Brain pericyte (primary cell): ENCODE measurements around the gene KCNQ4.

Source experiments
- DNase-seq: peaks from one replicate; pipeline ENCODE4 v3.0.0-alpha.2; 2012; ENCODE audit warnings: low read depth, low spot score

KCNQ4 gene

DNA sequence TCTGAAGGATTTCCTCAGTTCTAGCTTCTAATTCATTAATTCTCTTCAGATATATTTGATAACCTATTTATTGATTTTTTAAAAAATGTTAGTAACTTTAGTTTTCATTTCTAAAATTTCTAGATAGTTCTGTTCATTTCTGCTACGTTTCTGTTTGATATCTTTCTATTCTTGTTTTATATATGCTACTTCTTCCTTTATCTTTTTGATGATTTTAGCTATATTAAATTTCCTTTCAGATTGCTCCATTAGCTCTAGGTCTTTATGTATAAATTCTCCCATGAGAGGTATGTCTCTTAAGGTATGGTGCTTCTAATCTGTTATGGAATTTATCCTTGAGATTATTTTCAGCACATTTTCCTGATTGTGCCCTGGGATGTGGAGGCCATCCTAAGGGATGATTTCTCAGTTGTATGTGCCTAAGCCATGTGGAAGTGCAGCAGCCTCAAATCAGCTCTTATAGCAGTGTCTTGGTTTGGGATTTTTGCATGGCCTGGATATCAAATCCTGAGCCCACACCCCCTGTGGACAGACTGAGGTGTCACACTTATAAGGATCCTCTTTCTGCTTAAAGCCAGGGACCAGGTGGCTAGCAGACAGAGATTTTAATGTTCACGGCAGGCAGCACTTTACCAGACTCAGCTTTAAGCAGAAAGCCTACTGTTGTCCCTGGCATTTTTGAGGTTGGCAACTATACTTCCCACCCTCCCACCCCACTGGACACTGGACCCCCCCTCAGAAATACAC is 6.2 kb upstream of the KCNQ4 start:
- DNase-seq: no peak

DNA sequence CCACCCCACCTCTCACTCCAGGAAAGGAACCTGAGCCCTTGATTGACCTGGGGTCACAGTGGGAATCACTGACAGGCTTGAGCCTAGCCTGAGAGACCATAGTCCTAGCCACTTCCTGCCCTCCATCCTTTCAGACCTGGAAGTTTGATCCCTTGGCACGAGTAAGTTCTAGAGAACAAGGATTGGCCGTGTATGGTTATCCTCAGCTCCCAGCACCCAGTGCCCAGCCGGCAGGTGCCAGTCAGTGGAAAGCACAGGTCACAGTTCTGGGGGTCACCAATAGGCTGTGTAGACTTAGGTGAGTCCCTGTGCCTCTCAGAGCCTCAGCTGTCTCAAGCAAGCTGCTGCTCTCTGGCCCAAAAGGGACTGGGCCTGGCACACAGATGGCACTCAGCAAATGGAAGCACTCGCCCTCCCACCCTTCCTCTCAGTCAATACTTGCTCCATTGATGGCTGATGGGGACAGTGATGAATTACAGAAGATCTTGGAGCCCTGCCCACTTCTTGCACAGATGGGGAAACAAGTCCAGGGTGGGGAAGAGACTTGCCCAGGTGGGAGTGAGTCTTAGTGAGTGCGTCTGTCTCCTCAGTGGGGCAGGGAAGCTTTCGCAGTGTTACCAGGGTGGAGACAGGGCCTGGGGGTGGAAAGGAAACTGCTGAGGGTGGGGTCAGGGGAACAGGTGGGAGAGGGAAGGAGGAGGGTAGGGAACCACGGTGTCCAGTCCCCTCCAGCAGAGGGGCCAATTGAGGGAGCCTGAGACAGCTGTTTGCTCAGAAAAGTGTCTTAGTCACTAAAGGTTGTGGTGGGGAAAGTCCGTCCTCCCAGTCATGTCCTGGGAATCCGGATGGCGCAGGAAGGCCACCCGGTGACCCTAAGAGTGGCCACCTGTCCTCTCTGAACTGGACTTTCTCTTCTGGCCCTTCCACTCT is 2.6 kb upstream of the KCNQ4 start:
- no peak for DNase-seq

DNA sequence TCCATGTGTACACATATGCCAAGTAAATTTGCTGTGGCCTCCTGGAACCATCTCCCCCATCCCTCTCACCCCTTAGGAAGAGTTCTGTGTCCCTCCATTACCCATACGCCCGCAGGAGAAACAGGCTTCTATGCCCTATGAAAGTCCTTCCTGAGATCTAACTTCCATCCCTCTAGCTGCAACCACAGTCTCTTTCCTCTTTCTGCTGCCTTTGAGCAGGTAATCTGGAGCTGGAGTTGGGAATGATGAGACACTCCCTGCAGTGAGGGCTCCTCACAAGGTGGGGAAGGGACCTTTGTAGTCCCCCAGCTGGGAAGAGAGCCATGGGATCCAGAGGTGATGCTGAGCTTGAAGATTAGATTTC is 2.0 kb upstream of the KCNQ4 start:
- no peak for DNase-seq

DNA sequence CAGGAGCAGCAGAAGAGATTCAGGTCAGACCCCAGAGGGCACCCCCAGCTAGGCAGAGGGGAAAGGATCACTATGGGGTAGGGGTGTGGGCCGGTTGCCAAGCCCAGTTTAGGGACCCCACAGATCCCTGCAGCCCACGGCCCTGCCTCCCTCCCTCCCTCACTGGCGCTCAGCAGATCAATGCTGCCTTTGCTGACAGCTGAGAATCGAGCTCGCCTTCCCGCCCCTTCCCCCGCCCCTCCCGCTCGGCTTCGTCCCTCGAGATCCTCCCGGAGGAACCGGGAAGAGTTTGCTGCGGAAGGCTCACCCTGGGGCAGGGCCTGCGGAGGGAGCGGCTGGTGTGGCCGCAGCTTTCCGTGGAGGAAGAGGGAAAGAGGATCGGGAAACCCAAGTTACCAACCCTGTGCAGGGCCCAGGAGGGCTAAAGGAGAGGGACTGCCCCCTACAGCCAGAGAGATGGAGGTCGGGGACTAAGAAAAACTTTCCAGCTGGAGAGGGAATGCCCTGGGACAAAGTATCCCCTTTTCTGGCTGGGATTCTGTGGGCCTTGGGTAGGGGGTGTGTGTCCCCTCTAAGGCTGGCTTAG is 1.1 kb upstream of the KCNQ4 start:
- DNase-seq: no peak

DNA sequence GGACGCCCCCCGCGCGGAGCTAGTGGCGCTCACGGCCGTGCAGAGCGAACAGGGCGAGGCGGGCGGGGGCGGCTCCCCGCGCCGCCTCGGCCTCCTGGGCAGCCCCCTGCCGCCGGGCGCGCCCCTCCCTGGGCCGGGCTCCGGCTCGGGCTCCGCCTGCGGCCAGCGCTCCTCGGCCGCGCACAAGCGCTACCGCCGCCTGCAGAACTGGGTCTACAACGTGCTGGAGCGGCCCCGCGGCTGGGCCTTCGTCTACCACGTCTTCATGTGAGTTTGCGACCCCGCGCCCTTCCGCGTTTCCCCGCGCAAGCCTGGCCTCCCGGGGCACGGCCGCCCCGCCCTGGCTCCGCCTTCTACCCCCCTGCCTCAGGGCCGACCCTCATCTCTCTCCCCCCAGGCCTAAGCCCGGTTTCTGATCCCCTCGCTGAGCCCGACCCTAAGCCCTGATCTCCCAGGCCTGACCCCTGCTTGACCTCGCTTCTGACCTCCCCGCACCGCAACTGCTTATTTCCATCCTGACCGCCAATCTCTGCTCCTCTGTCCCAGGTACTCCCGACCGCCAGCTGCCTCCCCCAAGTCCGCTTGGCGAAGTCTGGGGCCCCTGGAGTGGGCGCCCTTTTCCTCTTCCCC is 669 bp downstream of the KCNQ4 start:
- DNase-seq: no peak

DNA sequence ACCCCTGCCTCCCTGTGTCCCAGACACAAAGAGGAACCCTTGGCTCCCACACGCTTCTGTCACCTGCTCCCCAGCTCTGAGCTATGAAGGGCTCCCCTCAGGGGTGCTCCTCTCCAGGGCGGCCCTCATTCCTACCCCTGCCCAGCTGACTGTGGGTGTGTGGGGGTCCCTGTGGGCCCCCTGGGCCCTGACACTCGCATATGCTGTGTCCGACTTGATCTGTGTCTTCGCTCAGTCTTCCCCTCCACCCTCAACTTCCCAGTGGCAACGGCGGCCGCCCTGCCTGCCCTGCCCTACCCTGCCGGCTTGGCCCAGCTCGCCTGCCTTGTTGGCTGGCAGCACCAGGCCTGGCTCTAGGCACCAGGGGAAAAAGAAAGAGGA is 1.2 kb downstream of the KCNQ4 start:
- DNase-seq: no peak

DNA sequence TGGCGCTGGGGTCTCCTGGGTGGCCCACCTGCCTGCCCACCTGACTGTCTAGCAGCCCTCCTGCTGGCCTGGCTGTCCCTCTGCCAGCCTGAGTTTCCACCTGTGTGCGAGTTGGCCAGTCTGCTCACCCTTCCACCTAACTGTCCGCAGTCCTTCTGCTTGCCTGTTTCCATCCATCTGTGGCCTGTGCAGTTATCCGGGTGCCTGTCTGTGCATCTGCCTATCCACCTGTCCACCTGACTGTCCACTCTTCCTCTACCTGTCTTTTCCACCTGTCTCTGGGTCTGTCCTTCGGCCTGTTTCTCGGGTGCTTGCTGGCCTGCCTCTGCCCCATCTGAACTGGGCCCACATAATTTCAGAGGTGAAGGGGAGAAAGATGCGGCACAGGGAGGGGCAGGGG is 1.9 kb downstream of the KCNQ4 start:
- no peak for DNase-seq

DNA sequence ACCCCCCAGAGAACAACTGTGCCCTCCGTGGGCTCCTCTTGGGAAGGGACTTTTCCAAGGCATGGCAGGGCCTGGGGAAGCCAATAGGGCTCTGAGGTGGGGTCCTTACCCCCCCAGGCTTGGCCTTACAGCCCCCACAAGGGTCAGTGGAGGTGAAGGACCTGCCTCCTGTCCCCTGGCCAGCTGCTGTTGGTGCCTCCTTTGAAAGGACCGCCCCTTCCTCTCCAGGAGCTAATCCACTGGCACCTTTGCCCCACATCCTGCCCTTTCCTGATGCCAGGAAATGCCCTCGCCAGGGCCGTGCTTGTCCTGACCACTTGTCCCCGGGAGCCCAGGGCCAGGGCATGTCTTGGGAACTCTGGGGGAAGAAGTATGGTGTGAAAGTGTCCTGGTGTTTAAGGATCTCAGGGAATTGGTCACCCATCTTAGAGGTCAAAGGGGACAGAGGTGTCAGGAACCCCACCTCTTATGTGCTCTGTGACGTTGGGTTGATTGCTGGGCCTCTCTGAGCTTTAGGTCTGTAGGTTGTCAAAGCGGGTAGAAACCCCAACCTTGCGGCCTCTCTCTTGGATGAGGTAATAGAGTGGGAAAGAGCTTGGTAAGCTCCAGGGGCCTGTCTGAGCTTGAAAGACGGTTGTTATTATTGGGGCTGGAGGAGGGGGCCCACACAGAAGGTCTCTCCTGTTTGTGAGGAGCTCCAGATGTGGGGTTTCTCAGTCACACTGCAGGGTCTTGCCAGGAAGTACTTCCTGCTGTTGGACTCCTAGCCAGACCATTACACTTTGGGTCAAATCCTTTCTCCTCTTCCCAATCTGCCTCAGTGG is 2.8 kb downstream of the KCNQ4 start:
- DNase-seq: no peak

DNA sequence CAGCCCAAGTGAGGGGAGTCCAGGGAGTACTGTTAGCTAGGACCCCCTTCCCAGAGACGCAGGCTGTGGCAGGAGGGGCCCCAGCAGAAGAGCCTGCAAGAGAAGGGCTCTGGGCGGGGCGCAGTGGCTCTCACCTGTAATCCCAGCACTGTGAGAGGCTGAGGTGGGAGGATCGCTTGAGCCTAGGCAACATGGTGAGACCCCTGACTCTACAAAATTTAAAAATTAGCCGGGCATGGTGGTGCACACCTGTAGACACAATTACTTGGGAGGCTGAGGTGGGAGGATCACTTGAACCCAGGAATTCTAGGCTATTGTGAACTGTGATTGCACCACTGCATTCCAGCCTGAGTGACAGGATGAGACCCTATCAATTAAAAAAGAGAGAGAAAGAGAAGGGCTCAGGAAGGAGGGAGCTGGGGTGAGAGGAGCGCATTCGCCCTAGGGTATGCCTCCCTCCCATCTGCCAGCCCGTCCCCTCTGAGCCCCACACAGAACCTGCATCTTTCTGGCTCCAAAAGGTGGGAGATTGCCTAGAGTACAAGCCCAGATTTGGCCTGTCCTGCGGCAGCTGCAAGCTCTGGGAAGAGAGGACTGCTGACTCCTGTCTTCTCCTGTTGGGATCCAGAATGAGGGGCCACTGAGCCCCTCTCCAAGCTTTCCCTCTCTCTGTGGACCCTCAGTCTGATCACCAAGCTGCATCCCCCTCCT is 3.6 kb downstream of the KCNQ4 start:
- DNase-seq: no peak

DNA sequence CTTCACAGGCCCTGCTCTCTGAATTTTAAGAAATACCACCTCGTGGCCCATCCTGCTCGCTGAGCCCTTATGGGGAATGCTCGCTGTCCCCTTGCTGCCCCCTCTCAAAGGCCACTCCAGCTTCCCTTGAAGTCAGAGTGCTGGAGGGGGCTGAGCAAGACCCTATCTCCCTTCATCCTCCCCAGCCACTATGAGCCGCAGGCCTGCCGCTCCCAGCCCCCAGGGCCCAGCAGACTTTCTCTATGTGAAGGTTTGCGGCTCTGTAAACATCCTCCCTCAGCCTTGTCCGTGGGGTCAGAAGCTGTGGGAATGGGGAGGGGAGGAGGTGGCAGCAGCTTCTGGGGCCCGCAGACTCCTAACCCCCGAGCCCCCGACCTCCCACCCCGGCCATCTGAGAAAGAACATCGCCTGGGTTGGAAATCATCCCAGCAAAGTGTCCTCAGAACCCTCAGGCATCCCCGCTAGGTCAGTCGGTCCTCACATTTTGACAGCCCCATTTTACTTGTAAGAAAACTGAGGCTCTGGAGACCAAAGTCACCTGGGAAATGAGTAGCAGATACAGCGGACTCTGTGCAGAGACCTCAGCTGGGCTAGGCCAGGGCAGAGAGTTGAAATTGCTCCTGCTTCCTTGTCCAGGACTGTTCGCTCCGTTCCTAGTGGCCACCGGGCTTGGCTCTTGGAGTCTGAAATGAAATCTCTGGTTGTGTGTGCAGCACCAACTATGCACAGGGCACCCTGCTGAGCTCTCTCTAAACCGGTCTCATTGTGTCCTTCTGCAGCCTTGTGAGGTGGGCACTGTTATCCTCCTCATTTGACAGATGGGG is 4.4 kb downstream of the KCNQ4 start:
- no peak for DNase-seq

DNA sequence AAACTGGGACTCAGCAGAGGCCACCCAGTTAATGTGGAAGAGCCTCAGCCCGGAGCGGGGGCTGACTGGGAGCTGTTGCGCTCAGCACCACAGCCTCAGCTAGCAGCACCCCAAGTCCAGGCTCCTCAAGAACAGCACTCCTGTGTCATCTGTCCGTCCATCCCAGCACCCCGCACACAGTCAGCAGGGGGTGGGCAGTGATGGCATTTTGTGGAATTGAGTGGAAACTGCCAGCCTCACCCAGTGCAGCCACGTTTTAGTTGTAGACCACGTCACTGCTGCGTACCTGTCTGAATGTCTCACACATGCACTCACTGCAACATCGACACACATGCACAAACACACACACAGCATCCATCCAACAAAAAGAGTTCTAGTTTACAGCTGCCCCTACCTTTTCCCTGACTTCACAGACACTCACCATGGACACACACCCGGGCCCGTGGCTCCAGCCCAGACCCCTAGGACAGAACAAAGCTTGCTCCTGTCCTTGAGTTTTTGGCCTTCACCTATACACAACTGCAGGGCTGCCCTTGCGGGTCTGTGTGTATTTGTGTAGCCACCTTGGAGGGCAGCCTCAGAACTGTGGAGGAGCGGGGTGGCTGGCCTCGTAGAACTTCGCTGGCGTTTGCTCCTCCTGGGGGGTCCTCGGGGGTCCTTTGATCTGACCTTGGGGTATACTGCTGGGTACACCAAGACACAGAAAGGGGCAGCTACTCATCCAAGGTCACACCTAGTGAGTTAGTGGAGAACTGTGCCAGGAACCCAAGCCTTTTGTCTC is 5.2 kb downstream of the KCNQ4 start:
- DNase-seq: no peak

DNA sequence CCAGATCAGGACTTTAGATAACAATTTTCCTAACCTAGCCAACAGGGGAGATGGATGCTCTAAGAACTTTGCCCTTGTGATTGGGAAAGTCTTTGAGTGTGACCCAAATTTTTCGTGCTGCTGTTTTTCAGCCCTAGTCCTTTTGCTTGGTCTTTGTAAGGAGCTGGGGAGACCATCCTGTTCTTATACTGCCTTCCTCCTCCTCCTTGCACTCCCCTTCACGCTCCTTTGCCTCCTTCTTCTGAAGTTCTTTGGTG is 5.7 kb downstream of the KCNQ4 start:
- DNase-seq: no peak

DNA sequence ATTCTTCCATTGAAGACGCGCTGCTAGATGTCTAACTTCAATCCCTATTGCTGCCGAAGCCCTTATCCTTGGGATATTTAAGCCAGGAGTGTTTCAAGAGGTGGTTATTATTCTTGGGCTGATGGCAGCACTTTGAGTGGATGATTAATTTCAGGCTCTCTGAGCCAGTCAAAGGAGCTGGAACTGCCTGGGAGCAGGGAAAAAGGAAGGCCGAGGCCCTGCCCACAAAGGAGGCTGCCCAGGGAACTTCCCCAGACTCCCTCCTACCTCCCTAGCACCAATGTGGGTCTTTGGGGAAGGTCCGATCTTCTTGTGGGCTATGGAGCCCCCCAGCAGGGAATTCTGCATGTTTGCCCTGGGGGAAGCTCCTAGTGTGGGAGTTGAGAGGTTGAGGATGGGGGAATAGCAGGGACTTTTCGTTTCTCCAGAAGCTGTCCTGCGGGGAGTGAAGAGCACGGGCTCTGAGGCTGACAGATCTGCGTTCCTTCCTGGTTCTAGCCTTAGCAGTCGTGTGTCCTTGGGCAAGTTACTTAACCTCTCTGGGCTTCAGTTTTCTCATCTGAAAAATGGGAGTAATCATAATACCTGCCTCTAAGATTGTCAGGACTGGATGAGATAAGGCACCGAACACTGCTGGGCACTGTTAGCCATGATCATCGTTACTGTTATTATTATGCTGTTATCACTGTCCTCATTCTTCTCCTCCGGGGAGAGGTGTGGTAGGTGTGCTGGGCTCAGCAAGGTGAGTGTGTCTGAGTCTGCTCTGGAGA is 6.3 kb downstream of the KCNQ4 start:
- no peak for DNase-seq

DNA sequence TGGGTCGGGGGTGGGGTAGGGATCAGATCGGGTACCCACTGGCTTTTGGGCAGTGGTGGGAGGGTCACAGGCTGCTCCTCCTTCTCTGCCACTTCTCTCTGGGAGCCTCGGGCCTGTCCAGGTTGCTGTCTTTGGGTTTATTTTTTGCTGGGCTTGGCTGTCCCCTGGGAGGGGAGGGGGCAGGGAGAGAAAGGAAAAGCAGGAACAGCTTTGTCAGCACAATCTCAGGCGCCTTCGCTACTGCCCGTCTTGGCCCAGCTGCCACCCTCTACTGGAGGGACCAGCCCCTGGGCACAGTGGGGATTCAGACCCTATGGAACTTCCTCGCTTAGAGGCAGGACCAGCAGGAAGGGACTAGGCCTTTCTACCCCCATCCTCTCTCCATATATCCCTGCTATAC is 8.4 kb downstream of the KCNQ4 start:
- no peak for DNase-seq

DNA sequence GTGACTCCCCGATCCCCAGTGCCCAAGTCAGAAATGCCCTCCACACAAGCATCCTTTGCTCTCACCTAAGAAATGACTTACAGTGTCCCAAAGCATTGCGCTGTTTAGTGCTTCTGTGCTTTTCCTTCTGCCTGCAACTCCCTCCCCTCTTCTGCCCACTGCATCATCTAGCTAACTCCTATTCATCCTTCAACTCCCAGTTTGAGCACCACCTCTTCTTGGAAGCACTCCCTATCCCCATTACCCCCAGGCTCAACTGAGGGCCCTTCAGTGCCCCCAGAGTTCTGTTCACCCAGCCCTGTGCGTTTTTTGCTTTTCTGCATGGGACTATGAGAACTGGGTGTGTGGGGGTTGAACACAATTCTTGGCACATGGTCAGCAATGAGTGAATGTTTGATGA is 10.0 kb downstream of the KCNQ4 start:
- DNase-seq: no peak

DNA sequence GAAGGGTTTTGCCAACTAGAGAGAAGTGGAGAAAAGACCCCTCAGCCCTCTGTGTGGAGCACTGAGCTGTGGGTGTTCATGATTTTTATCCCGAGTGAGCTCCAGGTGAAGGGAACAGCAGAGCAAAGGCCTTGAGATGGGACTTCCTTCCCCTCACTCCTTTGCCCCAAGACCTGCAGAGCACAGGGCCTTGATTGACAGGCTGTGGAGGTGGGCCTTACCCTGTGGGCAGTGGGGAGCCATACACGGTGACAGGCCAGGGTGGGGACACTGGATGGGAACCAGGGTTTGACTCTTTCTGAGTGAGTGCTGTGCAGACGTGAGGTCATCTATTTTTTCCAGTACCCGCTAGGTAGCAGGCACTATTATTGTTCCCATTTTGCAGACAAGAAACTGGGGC is 10.5 kb downstream of the KCNQ4 start:
- no peak for DNase-seq

DNA sequence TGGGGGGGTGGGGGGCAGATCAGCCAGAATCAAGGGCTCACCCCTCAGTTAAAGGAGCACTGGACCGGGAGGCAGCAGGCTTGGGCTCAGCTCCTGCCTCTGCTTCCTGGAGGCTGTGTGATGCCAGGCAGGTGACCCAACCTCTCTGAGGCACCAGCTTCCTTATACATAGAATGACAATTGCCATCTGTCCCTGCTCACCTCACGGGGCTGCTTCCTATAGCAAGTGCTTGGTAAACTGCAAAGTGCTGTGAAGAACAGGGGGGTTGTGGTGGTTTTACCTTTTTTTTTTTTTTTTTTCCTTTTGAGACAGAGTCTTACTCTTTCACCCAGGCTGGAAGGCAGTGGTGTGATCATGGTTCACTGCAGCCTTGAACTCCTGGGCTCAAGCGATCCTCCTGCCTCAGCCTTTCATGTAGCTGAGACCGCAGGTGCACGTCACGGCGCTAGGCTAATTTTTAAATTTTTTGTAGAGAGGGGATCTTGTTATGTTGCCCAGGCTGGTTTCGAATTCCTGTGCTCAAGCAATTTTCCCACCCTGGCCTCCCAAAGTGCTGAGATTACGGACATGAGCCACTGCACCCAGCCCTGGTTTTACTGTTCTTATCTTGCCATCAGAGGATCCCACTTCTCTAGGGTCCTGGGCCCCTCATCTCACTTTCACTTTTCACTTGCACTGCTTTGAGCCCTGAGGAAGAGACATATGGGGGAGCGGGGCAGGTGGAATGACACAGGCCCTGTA is 11.6 kb downstream of the KCNQ4 start:
- DNase-seq: no peak
